ENCODE measurements around the gene S1PR4. TPM values are rescaled to one million over a fixed set of nuclear protein-coding genes. Genes with fewer than 3 reads are reported as not detected.

The S1PR4 gene
- total RNA-seq, 1 donor from 2014 or later: not detected

GRCh38 chr19:3193256-3194105, 14.9 kb downstream of the S1PR4 start:
- no peak for TF ChIP-seq CTCF (conservative IDR thresholded peaks at IDR 0.05; ENCODE audit: low read depth, low read length)
- no peak for DNase-seq (ENCODE audit: low read depth)
- no peak overlapping the region for H3K4me3 ChIP-seq (ENCODE audit: low read depth, low read length)

GRCh38 chr19:3194106-3195087, 15.8 kb downstream of the S1PR4 start:
- H3K4me3 ChIP-seq (ENCODE audit: low read depth, low read length): no peak overlapping the region
- no peak for TF ChIP-seq CTCF (conservative IDR thresholded peaks at IDR 0.05; ENCODE audit: low read depth, low read length)
- DNase-seq (ENCODE audit: low read depth): no peak

GRCh38 chr19:3196064-3196932, 17.7 kb downstream of the S1PR4 start:
- H3K4me3 ChIP-seq (ENCODE audit: low read depth, low read length): no peak overlapping the region
- TF ChIP-seq CTCF (conservative IDR thresholded peaks at IDR 0.05; ENCODE audit: low read depth, low read length): no peak
- DNase-seq (ENCODE audit: low read depth): no peak

- H3K4me3 ChIP-seq (ENCODE audit: low read depth, low read length): no peak overlapping the region
- no peak for TF ChIP-seq CTCF (conservative IDR thresholded peaks at IDR 0.05; ENCODE audit: low read depth, low read length)
- no peak for DNase-seq (ENCODE audit: low read depth)
Observed at GRCh38 chr19:3196933-3197205, 18.3 kb downstream of the S1PR4 start.

- H3K4me3 ChIP-seq (ENCODE audit: low read depth, low read length): no peak overlapping the region
- no peak for TF ChIP-seq CTCF (conservative IDR thresholded peaks at IDR 0.05; ENCODE audit: low read depth, low read length)
- DNase-seq (ENCODE audit: low read depth): no peak
Observed at GRCh38 chr19:3198901-3199700, 20.5 kb downstream of the S1PR4 start.

All from epithelial cell of proximal tubule (primary cell).